ENCODE data around the gene DRD3.

DRD3 gene

DNA sequence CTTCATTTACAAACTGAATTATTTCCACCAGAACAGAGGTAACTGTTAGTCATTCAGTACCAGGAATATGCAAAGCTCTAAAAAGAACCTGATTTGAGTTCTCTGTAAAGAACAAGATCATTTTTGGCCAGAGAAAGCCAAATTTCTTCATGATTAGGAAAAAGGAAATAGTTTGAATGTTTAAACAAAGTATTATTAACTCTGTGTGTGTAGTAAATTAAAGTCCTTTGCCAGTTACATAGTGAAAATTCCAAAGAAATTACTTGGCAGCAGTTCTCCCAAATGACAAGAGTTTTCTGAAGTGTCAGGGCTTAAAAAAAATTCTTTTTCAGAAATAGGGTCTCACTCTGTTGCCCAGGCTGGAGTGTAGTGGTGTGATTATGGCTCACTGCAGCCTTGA lies 97.8 kb downstream of the DRD3 start:
- Histone ChIP-seq H3K4me3 (replicated peaks; ENCODE audit: insufficient read depth, low read length) (no peak overlapping the region), H3K27ac (replicated peaks) (no peak overlapping the region), H3K27me3 (ENCODE audit: insufficient read depth, poor library complexity, severe bottlenecking) (no peaks in the 10 kb centered on the region)
- TF ChIP-seq POLR2AphosphoS5 (IDR thresholded peaks at IDR 0.05; ENCODE audit: low read depth) = no peak
- TF ChIP-seq, protein P1, sequence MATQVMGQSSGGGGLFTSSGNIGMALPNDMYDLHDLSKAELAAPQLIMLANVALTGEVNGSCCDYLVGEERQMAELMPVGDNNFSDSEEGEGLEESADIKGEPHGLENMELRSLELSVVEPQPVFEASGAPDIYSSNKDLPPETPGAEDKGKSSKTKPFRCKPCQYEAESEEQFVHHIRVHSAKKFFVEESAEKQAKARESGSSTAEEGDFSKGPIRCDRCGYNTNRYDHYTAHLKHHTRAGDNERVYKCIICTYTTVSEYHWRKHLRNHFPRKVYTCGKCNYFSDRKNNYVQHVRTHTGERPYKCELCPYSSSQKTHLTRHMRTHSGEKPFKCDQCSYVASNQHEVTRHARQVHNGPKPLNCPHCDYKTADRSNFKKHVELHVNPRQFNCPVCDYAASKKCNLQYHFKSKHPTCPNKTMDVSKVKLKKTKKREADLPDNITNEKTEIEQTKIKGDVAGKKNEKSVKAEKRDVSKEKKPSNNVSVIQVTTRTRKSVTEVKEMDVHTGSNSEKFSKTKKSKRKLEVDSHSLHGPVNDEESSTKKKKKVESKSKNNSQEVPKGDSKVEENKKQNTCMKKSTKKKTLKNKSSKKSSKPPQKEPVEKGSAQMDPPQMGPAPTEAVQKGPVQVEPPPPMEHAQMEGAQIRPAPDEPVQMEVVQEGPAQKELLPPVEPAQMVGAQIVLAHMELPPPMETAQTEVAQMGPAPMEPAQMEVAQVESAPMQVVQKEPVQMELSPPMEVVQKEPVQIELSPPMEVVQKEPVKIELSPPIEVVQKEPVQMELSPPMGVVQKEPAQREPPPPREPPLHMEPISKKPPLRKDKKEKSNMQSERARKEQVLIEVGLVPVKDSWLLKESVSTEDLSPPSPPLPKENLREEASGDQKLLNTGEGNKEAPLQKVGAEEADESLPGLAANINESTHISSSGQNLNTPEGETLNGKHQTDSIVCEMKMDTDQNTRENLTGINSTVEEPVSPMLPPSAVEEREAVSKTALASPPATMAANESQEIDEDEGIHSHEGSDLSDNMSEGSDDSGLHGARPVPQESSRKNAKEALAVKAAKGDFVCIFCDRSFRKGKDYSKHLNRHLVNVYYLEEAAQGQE (IDR thresholded peaks at IDR 0.05; ENCODE audit: insufficient replicate concordance, low read depth) = no peak
- TF ChIP-seq, protein P2, sequence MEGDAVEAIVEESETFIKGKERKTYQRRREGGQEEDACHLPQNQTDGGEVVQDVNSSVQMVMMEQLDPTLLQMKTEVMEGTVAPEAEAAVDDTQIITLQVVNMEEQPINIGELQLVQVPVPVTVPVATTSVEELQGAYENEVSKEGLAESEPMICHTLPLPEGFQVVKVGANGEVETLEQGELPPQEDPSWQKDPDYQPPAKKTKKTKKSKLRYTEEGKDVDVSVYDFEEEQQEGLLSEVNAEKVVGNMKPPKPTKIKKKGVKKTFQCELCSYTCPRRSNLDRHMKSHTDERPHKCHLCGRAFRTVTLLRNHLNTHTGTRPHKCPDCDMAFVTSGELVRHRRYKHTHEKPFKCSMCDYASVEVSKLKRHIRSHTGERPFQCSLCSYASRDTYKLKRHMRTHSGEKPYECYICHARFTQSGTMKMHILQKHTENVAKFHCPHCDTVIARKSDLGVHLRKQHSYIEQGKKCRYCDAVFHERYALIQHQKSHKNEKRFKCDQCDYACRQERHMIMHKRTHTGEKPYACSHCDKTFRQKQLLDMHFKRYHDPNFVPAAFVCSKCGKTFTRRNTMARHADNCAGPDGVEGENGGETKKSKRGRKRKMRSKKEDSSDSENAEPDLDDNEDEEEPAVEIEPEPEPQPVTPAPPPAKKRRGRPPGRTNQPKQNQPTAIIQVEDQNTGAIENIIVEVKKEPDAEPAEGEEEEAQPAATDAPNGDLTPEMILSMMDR (IDR thresholded peaks at IDR 0.05; ENCODE audit: insufficient read depth, low read length) = no peak
- no peak for TF ChIP-seq GABPA (IDR thresholded peaks at IDR 0.05; ENCODE audit: low read depth)
- TF ChIP-seq SPI1 (IDR thresholded peaks at IDR 0.05; ENCODE audit: borderline replicate concordance, low read depth) = no peak
- DNase-seq (ENCODE audit: low read depth in 1 of 2, low spot score in 1 of 2) = no peak

- DNase-seq (ENCODE audit: low read depth in 1 of 2, low spot score in 1 of 2) = no peak
- no peak for TF ChIP-seq GABPA (IDR thresholded peaks at IDR 0.05; ENCODE audit: low read depth)
- TF ChIP-seq, protein P2 (IDR thresholded peaks at IDR 0.05; ENCODE audit: insufficient read depth, low read length) = no peak
- no peak for TF ChIP-seq POLR2AphosphoS5 (IDR thresholded peaks at IDR 0.05; ENCODE audit: low read depth)
- TF ChIP-seq SPI1 (IDR thresholded peaks at IDR 0.05; ENCODE audit: borderline replicate concordance, low read depth) = no peak
- TF ChIP-seq, protein P1 (IDR thresholded peaks at IDR 0.05; ENCODE audit: insufficient replicate concordance, low read depth) = no peak
- H3K27ac ChIP-seq (replicated peaks) = no peak overlapping the region
- H3K4me3 ChIP-seq (replicated peaks; ENCODE audit: insufficient read depth, low read length) = no peak overlapping the region
- H3K27me3 ChIP-seq (ENCODE audit: insufficient read depth, poor library complexity, severe bottlenecking) = no peaks in the 10 kb centered on the region
Measured at GRCh38 chr3:114080201-114080600, 98.7 kb downstream of the DRD3 start.

- Histone ChIP-seq H3K4me3 (replicated peaks; ENCODE audit: insufficient read depth, low read length) (no peak overlapping the region), H3K27ac (replicated peaks) (no peak overlapping the region), H3K27me3 (ENCODE audit: insufficient read depth, poor library complexity, severe bottlenecking) (no peaks in the 10 kb centered on the region)
- no peak for DNase-seq (ENCODE audit: low read depth in 1 of 2, low spot score in 1 of 2)
- TF ChIP-seq, protein P1 (IDR thresholded peaks at IDR 0.05; ENCODE audit: insufficient replicate concordance, low read depth) = no peak
Measured at GRCh38 chr3:114079761-114080160, 99.1 kb downstream of the DRD3 start.

- TF ChIP-seq SPI1 (IDR thresholded peaks at IDR 0.05; ENCODE audit: borderline replicate concordance, low read depth) = no peak
- no peak for TF ChIP-seq POLR2AphosphoS5 (IDR thresholded peaks at IDR 0.05; ENCODE audit: low read depth)
- no peak for TF ChIP-seq GABPA (IDR thresholded peaks at IDR 0.05; ENCODE audit: low read depth)
- TF ChIP-seq, protein P2 (IDR thresholded peaks at IDR 0.05; ENCODE audit: insufficient read depth, low read length) = no peak
- TF ChIP-seq, protein P1 (IDR thresholded peaks at IDR 0.05; ENCODE audit: insufficient replicate concordance, low read depth) = no peak
- H3K27ac ChIP-seq (replicated peaks) = no peak overlapping the region
- no peaks in the 10 kb centered on the region for H3K27me3 ChIP-seq (ENCODE audit: insufficient read depth, poor library complexity, severe bottlenecking)
Measured at GRCh38 chr3:114078126-114078525, 100.7 kb downstream of the DRD3 start.

More at GRCh38 chr3:114078126-114078525, 100.7 kb downstream of the DRD3 start:
- DNase-seq (ENCODE audit: low read depth in 1 of 2, low spot score in 1 of 2) = no peak
- H3K4me3 ChIP-seq (replicated peaks; ENCODE audit: insufficient read depth, low read length) = no peak overlapping the region
